Stimulated activated CD4-positive, alpha-beta T cell treated with anti-CD3 and anti-CD28 coated beads, TNF-alpha, amount 100 ng/mL, for 48 hours (primary cell): Measurements from ENCODE around the gene CKAP2L.

ENCODE experiments used
- DNase-seq, 3 donors: peaks; one replicate each; pipeline ENCODE4 v3.0.0-alpha.2; 2020; ENCODE audit warnings: low read depth in 3 of 3

CKAP2L gene

GRCh38 chr2:112764071-112765044, at the start of gene CKAP2L:
Gene CKAP2L, minus strand, starts transcription at chr2:112764609. Its CDS starts 11 bp downstream, at chr2:112764598.
- peak; percentile 91 to 96 (median 95) for DNase-seq

- DNase-seq, result no peak
Observed at GRCh38 chr2:112813280-112813966, 49.0 kb upstream of the CKAP2L start.

- no peak for DNase-seq
Observed at GRCh38 chr2:112812318-112813267, 48.2 kb upstream of the CKAP2L start.

GRCh38 chr2:112811841-112812306, 47.5 kb upstream of the CKAP2L start:
- no peak for DNase-seq

- no peak for DNase-seq
Observed at GRCh38 chr2:112811276-112811831, 46.9 kb upstream of the CKAP2L start.

GRCh38 chr2:112809112-112809511, 44.7 kb upstream of the CKAP2L start:
- DNase-seq, result no peak

- DNase-seq, result no peak
Observed at GRCh38 chr2:112807233-112807807, 42.9 kb upstream of the CKAP2L start.

GRCh38 chr2:112805542-112805941, 41.1 kb upstream of the CKAP2L start:
- DNase-seq, result no peak

- DNase-seq, result no peak
Observed at GRCh38 chr2:112803691-112804521, 39.5 kb upstream of the CKAP2L start.

GRCh38 chr2:112800881-112801583, 36.6 kb upstream of the CKAP2L start:
- no peak for DNase-seq

- DNase-seq, result no peak
Observed at GRCh38 chr2:112798979-112799975, 34.9 kb upstream of the CKAP2L start.

- no peak for DNase-seq
Observed at GRCh38 chr2:112796486-112796885, 32.1 kb upstream of the CKAP2L start.

GRCh38 chr2:112795774-112796173, 31.4 kb upstream of the CKAP2L start:
- no peak for DNase-seq

- no peak for DNase-seq
Observed at GRCh38 chr2:112794841-112795240, 30.4 kb upstream of the CKAP2L start.

- peak in 1 of 3 donors; percentile 11 for DNase-seq
Observed at GRCh38 chr2:112794131-112794733, 29.8 kb upstream of the CKAP2L start.

GRCh38 chr2:112793449-112793978, 29.1 kb upstream of the CKAP2L start:
- no peak for DNase-seq

- DNase-seq, result no peak
Observed at GRCh38 chr2:112792419-112792818, 28.0 kb upstream of the CKAP2L start.
